H1 (cell line): Measurements from ENCODE around the gene NFAM1. TPM values are rescaled to one million over a fixed set of nuclear protein-coding genes. Genes with fewer than 3 reads are reported as not detected.

Experiments used
- CTBP2 ChIP-seq: IDR thresholded peaks from 2 replicates; pipeline ENCODE4 v1.7.0; 2011; ENCODE audit warnings: borderline replicate concordance, mild to moderate bottlenecking, moderate library complexity, mixed read lengths, low read length; ENCODE audit not compliant: insufficient read depth, insufficient read length
- KDM5A ChIP-seq: fragments of 200-600 bp; IDR thresholded peaks from 2 replicates; pipeline ENCODE4 v1.7.1; 2012; ENCODE audit warnings: mild to moderate bottlenecking, low read length, inconsistent platforms, mixed read lengths
- PHF8 ChIP-seq: fragments of 200-600 bp; sonication (generic); conservative IDR thresholded peaks from 2 replicates; pipeline ENCODE4 v1.7.1; 2012; ENCODE audit warnings: low read depth, mild to moderate bottlenecking, inconsistent platforms, low read length, moderate library complexity
- polyA plus RNA-seq, 7 experiments: library from polyadenylated mRNA; depleted of rRNA in 3 of 7; stranded (reverse) in 5 of 7; unstranded in 2 of 7; fragments of >200 nt in 5 of 7; fragments of 200-250 nt in 2 of 7; gene quantifications; 1 replicate in 5 of 7; 2 replicates in 1 of 7; 4 replicates in 1 of 7; pipeline versions ENCODE4 v1.2.1 to v1.2.3, GENCODE V29; 2011 to 2013; ENCODE audit warnings: missing spikeins in 2 of 7, mixed read lengths in 2 of 7
- total RNA-seq: library from RNA; stranded (reverse); fragmentation: NEBNext Ultra II Directional; extraction: Animal tissue kit (Norgen Biotek cat#: 25700); gene quantifications from 2 replicates; pipeline ENCODE4 v1.2.1, GENCODE V29; 2021

The NFAM1 gene
- total and polyA plus RNA-seq, 2 of the 8 experiments (the other 6 are each of a cell fraction or from before 2014, with no cell fraction given): 0.62 to 0.73 TPM

GRCh38 chr22:42400811-42401534 is 31.2 kb downstream of the NFAM1 start (continued):
- TF ChIP-seq CTBP2 (no peak), KDM5A (no peak), PHF8 (no peak)
